PC-3 (cell line): ENCODE data around the gene MREG.

ENCODE experiments used
- EZH2 ChIP-seq: fragments of 300-600 bp; sonication (generic); IDR thresholded peaks from one replicate; pipeline ENCODE4 v1.6.1; 2017; ENCODE audit warnings: antibody characterized with exemption, mild to moderate bottlenecking, low read length; ENCODE audit not compliant: unreplicated experiment
- EZH2phosphoT487 ChIP-seq: fragments of 300-600 bp; sonication (generic); IDR thresholded peaks from 2 replicates; pipeline ENCODE4 v1.6.1; 2018; ENCODE audit warnings: mild to moderate bottlenecking, antibody characterized with exemption, low read length, borderline replicate concordance
- TF ChIP-seq, protein P1 (sequence below): fragments of 300-600 bp; sonication (generic); conservative IDR thresholded peaks from 2 replicates; pipeline ENCODE4 v1.5.1; 2017; ENCODE audit warnings: antibody characterized with exemption, low read depth, mild to moderate bottlenecking, low read length

DNA sequence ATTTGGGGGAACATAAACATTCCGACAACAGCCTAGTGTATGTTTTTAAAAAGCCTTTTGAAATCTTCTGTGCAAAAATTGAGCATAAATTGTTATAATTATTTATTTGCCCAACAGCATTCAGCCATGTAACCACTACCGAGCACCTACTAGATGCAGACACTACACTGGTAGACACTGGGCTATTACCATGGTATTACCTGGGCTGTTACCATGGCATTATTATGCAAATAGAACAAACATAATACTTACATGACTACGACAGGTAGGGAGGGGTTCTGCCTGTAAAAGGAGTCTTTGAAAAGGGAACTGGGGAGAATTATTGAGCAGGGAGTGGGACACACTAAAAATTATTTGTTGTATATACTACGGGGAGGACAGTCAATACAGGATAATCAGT is 116.4 kb downstream of the MREG start:
- TF ChIP-seq, protein P1, sequence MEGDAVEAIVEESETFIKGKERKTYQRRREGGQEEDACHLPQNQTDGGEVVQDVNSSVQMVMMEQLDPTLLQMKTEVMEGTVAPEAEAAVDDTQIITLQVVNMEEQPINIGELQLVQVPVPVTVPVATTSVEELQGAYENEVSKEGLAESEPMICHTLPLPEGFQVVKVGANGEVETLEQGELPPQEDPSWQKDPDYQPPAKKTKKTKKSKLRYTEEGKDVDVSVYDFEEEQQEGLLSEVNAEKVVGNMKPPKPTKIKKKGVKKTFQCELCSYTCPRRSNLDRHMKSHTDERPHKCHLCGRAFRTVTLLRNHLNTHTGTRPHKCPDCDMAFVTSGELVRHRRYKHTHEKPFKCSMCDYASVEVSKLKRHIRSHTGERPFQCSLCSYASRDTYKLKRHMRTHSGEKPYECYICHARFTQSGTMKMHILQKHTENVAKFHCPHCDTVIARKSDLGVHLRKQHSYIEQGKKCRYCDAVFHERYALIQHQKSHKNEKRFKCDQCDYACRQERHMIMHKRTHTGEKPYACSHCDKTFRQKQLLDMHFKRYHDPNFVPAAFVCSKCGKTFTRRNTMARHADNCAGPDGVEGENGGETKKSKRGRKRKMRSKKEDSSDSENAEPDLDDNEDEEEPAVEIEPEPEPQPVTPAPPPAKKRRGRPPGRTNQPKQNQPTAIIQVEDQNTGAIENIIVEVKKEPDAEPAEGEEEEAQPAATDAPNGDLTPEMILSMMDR, result no peak
- TF ChIP-seq EZH2, result no peak
- no peak for TF ChIP-seq EZH2phosphoT487
